Endothelial cell of umbilical vein (primary cell): ENCODE data around the gene FNBP1L. TPM values are rescaled to one million over a fixed set of nuclear protein-coding genes. Genes with fewer than 3 reads are reported as not detected.

ENCODE experiments used
- BruUV-seq: library from RNA; stranded (reverse); fragments of 400-500 nt; replicated peaks from 2 replicates; lab custom pipeline; 2021; lab: Mats Ljungman, UMichigan
- CTCF ChIA-PET: fragments of 300-600, 350-600 bp; sonication (Branson Sonifier 250); formaldehyde crosslinking; loops from one replicate; lab custom pipeline; 2021; ENCODE audit warnings: antibody characterized with exemption, inconsistent platforms; lab: Charles Lee
- POLR2A ChIA-PET: fragments of 300-600, 350-600 bp; sonication (Branson Sonifier 250); formaldehyde crosslinking; loops from one replicate; lab custom pipeline; 2021; ENCODE audit warnings: antibody characterized with exemption, inconsistent platforms; lab: Charles Lee
- DNase-seq: peaks from one replicate; pipeline ENCODE4 v3.0.0-alpha.2; 2011; ENCODE audit warnings: low read depth, low spot score
- FAIRE-seq: peaks from 2 replicates; lab custom pipeline; 2011; peaks lifted over from hg19 to GRCh38; lab: Jason Lieb, UNC
- H2AFZ ChIP-seq: 2 replicates; pipeline ENCODE4 v1.6.0; 2012; ENCODE audit warnings: low read depth, low read length, control low read depth, inconsistent platforms
- H3K27ac ChIP-seq: 2 replicates; pipeline ENCODE4 v1.5.1; 2011; ENCODE audit warnings: low read depth, mild to moderate bottlenecking, control low read depth, low read length, moderate library complexity; ENCODE audit not compliant: insufficient read depth
- H3K27me3 ChIP-seq, 2 experiments: 2 replicates each; pipeline versions ENCODE4 v1.6.0 to v1.6.1; 2011; ENCODE audit warnings: low read length in 2 of 2, mixed read lengths in 1 of 2; ENCODE audit not compliant: control insufficient read depth in 2 of 2, insufficient read depth in 2 of 2
- H3K36me3 ChIP-seq, 2 experiments: 2 replicates in 1 of 2; 3 replicates in 1 of 2; pipeline ENCODE4 v1.5.1; 2011; ENCODE audit warnings: low read length in 2 of 2, mild to moderate bottlenecking in 1 of 2, moderate library complexity in 1 of 2; ENCODE audit not compliant: control insufficient read depth in 2 of 2, insufficient read depth in 2 of 2; ENCODE audit errors: extremely low read depth in 1 of 2
- H3K4me1 ChIP-seq: 3 replicates; pipeline ENCODE4 v1.5.1; 2011; ENCODE audit warnings: mild to moderate bottlenecking, low read length; ENCODE audit not compliant: control insufficient read depth, insufficient read depth; ENCODE audit errors: extremely low read depth
- H3K4me2 ChIP-seq: 2 replicates; pipeline ENCODE4 v1.6.1; 2011; ENCODE audit warnings: low read length, control low read depth, mixed read lengths; ENCODE audit not compliant: insufficient read depth
- H3K4me3 ChIP-seq, 3 experiments: fragments of 200-600 bp in 1 of 3; sonication (generic), shearing (Covaris generic) in 1 of 3; replicated peaks in 1 of 3; 2 replicates each; pipeline ENCODE4 v1.5.1; 2011 to 2016; ENCODE audit warnings: control low read depth in 3 of 3, low read length in 3 of 3, mild to moderate bottlenecking in 2 of 3, inconsistent platforms in 1 of 3, low read depth in 1 of 3, moderate library complexity in 1 of 3; ENCODE audit not compliant: insufficient read depth in 1 of 3
- H3K79me2 ChIP-seq: 2 replicates; pipeline ENCODE4 v1.6.0; 2012; ENCODE audit warnings: low read length, inconsistent platforms; ENCODE audit not compliant: control insufficient read depth, insufficient read depth
- H3K9ac ChIP-seq: replicated peaks from 2 replicates; pipeline ENCODE3; 2011; ENCODE audit warnings: low read length, control low read depth; ENCODE audit not compliant: insufficient read depth; ENCODE audit errors: extremely low read depth
- H3K9me1 ChIP-seq: replicated peaks from 3 replicates; pipeline ENCODE4 v1.6.0; 2011; ENCODE audit warnings: mild to moderate bottlenecking, low read length; ENCODE audit not compliant: control insufficient read depth, insufficient read depth; ENCODE audit errors: extremely low read depth
- H3K9me3 ChIP-seq: replicated peaks from 2 replicates; pipeline ENCODE4 v1.5.1; 2012; ENCODE audit warnings: low read length, inconsistent platforms; ENCODE audit not compliant: control insufficient read depth, insufficient read depth
- H4K20me1 ChIP-seq: replicated peaks from 2 replicates; pipeline ENCODE3; 2011; ENCODE audit warnings: mild to moderate bottlenecking, low read length; ENCODE audit not compliant: control insufficient read depth, insufficient read depth; ENCODE audit errors: extremely low read depth
- CTCF ChIP-seq, 2 donors: IDR thresholded peaks; 1 replicate in 1 of 2; 2 replicates in 1 of 2; pipeline ENCODE4 v1.5.1; 2011; ENCODE audit warnings: low read length in 2 of 2, mild to moderate bottlenecking in 2 of 2, moderate library complexity in 2 of 2, control low read depth in 1 of 2, inconsistent platforms in 1 of 2, low read depth in 1 of 2; ENCODE audit not compliant: insufficient read depth in 1 of 2; ENCODE audit errors: extremely low read depth in 1 of 2
- EZH2 ChIP-seq: IDR thresholded peaks from 2 replicates; pipeline ENCODE4 v1.6.1; 2012; ENCODE audit warnings: borderline replicate concordance, low read depth, mild to moderate bottlenecking, moderate library complexity, low read length, inconsistent platforms; ENCODE audit not compliant: severe bottlenecking
- FOS ChIP-seq: IDR thresholded peaks from 2 replicates; pipeline ENCODE4 v1.6.1; 2011; ENCODE audit warnings: mild to moderate bottlenecking, low read length, moderate library complexity, borderline replicate concordance; ENCODE audit not compliant: insufficient read depth
- GATA2 ChIP-seq: IDR thresholded peaks from 2 replicates; pipeline ENCODE4 v1.7.0; 2011; ENCODE audit warnings: low read depth, mild to moderate bottlenecking, moderate library complexity, mixed read lengths, low read length; ENCODE audit not compliant: insufficient read length, insufficient read depth
- JUN ChIP-seq: IDR thresholded peaks from 2 replicates; pipeline ENCODE4 v1.6.1; 2011; ENCODE audit warnings: borderline replicate concordance, low read depth; ENCODE audit not compliant: insufficient read length, insufficient read depth
- MAX ChIP-seq: IDR thresholded peaks from 2 replicates; pipeline ENCODE4 v1.6.1; 2011; ENCODE audit not compliant: insufficient read depth, insufficient read length
- MYC ChIP-seq: IDR thresholded peaks from one replicate; pipeline ENCODE4 v1.6.1; 2011; ENCODE audit warnings: mild to moderate bottlenecking, low read depth, low read length
- POLR2A ChIP-seq: IDR thresholded peaks from 2 replicates; pipeline ENCODE4 v1.6.1; 2012; ENCODE audit warnings: low read depth, mild to moderate bottlenecking, control low read depth, low read length
- POLR2AphosphoS5 ChIP-seq: IDR thresholded peaks from 2 replicates; pipeline ENCODE4 v1.6.1; 2012; ENCODE audit warnings: low read depth, mild to moderate bottlenecking, control low read depth, low read length, moderate library complexity; ENCODE audit not compliant: insufficient read depth
- dilution Hi-C: fragments of 300-500 bp; cut with MboI; formaldehyde crosslinking; loops from one replicate; pipeline ENCODE4 v1.15.0; 2019; ENCODE audit warnings: low sequenced_read_pairs; ENCODE audit not compliant: extremely low pct_ligation_motif_present
- intact Hi-C: fragments of 100-400 bp; cut with micrococcal nuclease; formaldehyde crosslinking; loops from one replicate; pipeline ENCODE4 v1.10.0; 2022
- polyA plus RNA-seq, 4 experiments: library from polyadenylated mRNA; depleted of rRNA in 3 of 4; stranded (reverse) in 3 of 4; unstranded in 1 of 4; fragments of >200 nt; gene quantifications; 2 replicates each; pipeline versions ENCODE4 v1.2.1 to v1.2.3, GENCODE V29; 2011 to 2012; ENCODE audit warnings: missing spikeins in 1 of 4
- total RNA-seq: library from RNA; stranded (reverse); gene quantifications from 2 replicates; pipeline ENCODE4 v1.2.3, GENCODE V29; 2021

FNBP1L gene
- total and polyA plus RNA-seq, 2 donors (not counting 3 experiments of a cell fraction or from before 2014, with no cell fraction given): 28.1 to 56.4 TPM

- Histone ChIP-seq H3K27ac (no peak overlapping the region), H3K36me3 (no peaks in the 10 kb centered on the region), H3K4me3 (no peak overlapping the region), H3K9ac (no peak overlapping the region), H3K79me2 (no peaks in the 10 kb centered on the region), H4K20me1 (no peaks in the 10 kb centered on the region), H2AFZ (no peak overlapping the region), H3K4me2 (no peak overlapping the region), H3K9me3 (no peaks in the 10 kb centered on the region), H3K9me1 (no peaks in the 10 kb centered on the region), H3K27me3 (peaks cover 2 to 3% of the 10 kb centered on the region in 2 experiments), H3K4me1 (peaks cover 5% of the 10 kb centered on the region)
- BruUV-seq: no TSS peak
- TF ChIP-seq POLR2A: no peak
- no peak for TF ChIP-seq POLR2AphosphoS5
- no peak for TF ChIP-seq CTCF (IDR thresholded peaks at IDR 0.05; ENCODE audit: extremely low read depth in 1 of 2, insufficient read depth in 1 of 2, low read depth in 1 of 2, low read length in 2 of 2)
- no peak for TF ChIP-seq MYC
- no peak for TF ChIP-seq MAX
- TF ChIP-seq GATA2: no peak
- no peak for TF ChIP-seq JUN
- no peak for TF ChIP-seq EZH2
- TF ChIP-seq FOS: no peak
- intact Hi-C loops (no loop called here), dilution Hi-C loops (no loop called here)
- POLR2A ChIA-PET: no interaction called here
- DNase-seq: no peak
- no peak for FAIRE-seq
- CTCF ChIA-PET: interaction anchor here (0.6 to 1.1 kb wide), 2 partner anchors 112 to 493 kb away, joined by 3 read pairs; partner anchors contain the start of gene GCLM
These were observed 31.7 kb upstream of the FNBP1L start for GRCh38 chr1:93416183-93416582.
